ENCODE measurements around the gene BICDL1. TPM values are rescaled to one million over a fixed set of nuclear protein-coding genes. Genes with fewer than 3 reads are reported as not detected.
"Not testable (repeated sequence)": the region's sequence is repeated elsewhere in the genome, so short reads cannot be mapped to it uniquely, and the experiment has no call there.

The BICDL1 gene, protein sequence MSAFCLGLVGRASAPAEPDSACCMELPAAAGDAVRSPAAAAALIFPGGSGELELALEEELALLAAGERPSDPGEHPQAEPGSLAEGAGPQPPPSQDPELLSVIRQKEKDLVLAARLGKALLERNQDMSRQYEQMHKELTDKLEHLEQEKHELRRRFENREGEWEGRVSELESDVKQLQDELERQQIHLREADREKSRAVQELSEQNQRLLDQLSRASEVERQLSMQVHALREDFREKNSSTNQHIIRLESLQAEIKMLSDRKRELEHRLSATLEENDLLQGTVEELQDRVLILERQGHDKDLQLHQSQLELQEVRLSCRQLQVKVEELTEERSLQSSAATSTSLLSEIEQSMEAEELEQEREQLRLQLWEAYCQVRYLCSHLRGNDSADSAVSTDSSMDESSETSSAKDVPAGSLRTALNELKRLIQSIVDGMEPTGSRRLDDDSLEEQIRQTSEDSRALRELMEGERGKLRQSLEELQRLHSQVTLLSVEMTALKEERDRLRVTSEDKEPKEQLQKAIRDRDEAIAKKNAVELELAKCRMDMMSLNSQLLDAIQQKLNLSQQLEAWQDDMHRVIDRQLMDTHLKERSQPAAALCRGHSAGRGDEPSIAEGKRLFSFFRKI
- total RNA-seq: 42.4 and 44.1 TPM in 2 replicates

- intact Hi-C loops (cut with micrococcal nuclease): loop anchor here (1.0 to 2.0 kb wide), 7 partner anchors 24 to 698 kb away; partner anchors contain the start of genes CIT, MLEC, RAB35 and RPLP0
Observed at GRCh38 chr12:119988472-119989360, at the start of gene BICDL1. TSS of gene BICDL1 (plus strand) at chr12:119989236. CDS start at chr12:119989869, 633 bp downstream.

GRCh38 chr12:119940897-119941296 is 48.1 kb upstream of the BICDL1 start:
- intact Hi-C loops (cut with micrococcal nuclease): no loop called here

DNA sequence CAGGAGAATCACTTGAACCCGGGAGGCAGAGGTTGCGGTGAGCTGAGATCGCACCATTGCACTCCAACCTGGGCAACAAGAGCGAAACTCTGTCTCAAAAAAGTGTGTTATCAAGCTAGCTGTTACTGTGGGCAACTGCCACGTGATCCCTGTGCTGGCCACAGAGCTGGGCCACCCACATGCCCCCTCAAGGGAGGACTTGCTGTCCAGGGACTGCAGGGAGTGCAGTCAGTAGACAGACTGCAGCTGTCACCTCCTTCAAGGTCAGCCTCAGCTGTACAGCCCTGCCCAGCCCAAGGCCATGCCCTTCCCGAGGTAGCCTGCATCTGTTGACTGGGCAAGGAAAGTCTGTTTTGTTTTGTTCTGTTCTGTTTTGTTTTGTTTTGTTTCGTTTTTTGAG is 46.6 kb upstream of the BICDL1 start:
- intact Hi-C loops (cut with micrococcal nuclease): no loop called here

- intact Hi-C loops (cut with micrococcal nuclease): no loop called here
Observed at GRCh38 chr12:119946213-119946612, 42.8 kb upstream of the BICDL1 start.

GRCh38 chr12:119949145-119949544 is 39.9 kb upstream of the BICDL1 start:
- intact Hi-C loops (cut with micrococcal nuclease): no loop called here

DNA sequence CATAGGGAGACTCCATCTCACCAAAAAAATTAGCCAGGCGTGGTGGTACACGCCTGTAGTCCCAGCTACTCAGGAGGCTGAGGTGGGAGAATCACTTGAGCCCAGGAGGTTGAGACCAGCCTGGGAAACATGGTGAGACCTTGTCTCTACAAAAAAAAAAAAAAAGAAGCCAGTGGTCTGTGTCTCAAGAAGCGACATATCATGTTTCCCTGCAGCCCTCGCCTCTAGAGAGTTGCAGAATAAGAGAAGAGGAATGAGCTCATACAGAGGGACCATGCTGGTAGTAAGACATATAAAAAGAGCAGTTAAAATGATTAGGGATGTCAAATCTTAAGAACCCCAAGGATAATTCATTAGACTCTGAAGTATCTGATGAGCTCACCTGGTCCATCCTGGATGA is 39.4 kb upstream of the BICDL1 start:
- intact Hi-C loops (cut with micrococcal nuclease): no loop called here

- intact Hi-C loops (cut with micrococcal nuclease): no loop called here
Observed at GRCh38 chr12:119956047-119956446, 33.0 kb upstream of the BICDL1 start.

- intact Hi-C loops (cut with micrococcal nuclease): no loop called here
Observed at GRCh38 chr12:119957135-119957534, 31.9 kb upstream of the BICDL1 start.

GRCh38 chr12:119959435-119959834 is 29.6 kb upstream of the BICDL1 start:
- intact Hi-C loops (cut with micrococcal nuclease): no loop called here

- intact Hi-C loops (cut with micrococcal nuclease): no loop called here
Observed at GRCh38 chr12:119964123-119964522, 24.9 kb upstream of the BICDL1 start.

DNA sequence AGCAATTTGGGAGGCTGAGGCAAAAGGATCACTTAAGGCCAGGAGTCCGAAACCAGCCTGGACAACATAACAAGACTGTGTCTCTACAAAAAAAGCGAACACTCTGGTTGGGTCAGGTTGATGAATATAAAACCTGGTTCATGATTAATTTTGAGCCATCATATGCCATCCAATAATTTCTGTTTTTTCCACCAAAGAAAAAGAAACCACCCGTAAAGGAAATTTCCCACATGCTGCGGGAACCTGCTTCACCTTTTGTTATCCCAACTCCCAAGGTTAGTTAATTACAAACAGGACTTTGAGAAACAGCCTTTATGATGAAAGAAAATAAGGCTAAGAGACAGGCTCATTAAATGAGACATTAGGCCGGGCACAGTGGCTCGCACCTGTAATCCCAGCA is 24.1 kb upstream of the BICDL1 start:
- intact Hi-C loops (cut with micrococcal nuclease): no loop called here

DNA sequence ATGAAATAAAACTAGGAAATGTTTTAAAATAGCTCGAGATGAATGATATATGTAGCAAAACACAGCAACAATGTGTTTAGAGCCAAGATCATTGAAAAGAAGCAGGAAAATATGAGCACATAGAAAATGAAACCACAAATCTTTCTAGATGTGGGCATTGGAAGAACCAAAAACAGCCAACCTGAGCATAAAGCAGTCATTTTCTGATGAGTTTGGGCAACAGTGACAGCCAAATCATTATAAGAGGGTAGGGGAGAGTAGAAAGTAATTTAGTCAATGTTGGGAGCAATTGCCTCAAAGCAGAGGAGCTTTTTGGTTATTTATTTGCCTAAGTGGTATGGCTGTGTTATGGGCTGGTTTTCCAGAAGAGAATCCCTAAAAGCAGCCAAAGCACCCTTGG is 8.8 kb upstream of the BICDL1 start:
- intact Hi-C loops (cut with micrococcal nuclease): no loop called here

GRCh38 chr12:119980702-119981101 is 8.3 kb upstream of the BICDL1 start:
- intact Hi-C loops (cut with micrococcal nuclease): not testable (repeated sequence)

GRCh38 chr12:119989361-119989730 is 310 bp downstream of the BICDL1 start:
- intact Hi-C loops (cut with micrococcal nuclease): loop anchor here (1.0 to 2.0 kb wide), 4 partner anchors 23 to 697 kb away; partner anchors contain the start of genes MLEC and RPLP0

DNA sequence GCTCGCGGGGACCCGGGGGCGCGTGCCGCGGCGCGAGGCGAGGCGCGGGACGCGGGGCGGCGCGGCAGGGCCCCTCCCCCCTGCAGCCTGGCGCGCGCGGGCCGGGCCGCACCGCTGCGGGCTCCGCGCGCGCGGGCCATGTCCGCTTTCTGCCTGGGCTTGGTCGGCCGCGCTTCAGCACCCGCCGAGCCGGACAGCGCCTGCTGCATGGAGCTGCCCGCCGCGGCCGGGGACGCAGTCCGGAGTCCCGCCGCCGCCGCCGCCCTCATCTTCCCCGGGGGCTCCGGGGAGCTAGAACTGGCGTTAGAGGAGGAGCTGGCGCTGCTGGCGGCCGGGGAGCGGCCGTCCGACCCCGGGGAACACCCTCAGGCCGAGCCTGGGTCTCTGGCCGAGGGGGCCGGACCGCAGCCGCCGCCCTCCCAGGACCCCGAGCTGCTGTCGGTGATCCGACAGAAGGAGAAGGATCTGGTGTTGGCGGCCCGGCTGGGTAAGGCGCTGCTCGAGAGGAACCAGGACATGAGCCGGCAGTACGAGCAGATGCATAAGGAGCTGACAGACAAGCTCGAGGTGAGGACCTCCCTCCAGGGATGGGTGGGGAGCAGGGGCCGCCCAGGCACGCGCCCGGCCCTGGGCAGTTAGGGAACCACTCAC is 820 bp downstream of the BICDL1 start:
- intact Hi-C loops (cut with micrococcal nuclease): loop anchor here (1.0 to 2.0 kb wide), 4 partner anchors 22 to 697 kb away; partner anchors contain the start of genes MLEC and RPLP0

- intact Hi-C loops (cut with micrococcal nuclease): no loop called here
Observed at GRCh38 chr12:119990382-119990874, 1.4 kb downstream of the BICDL1 start.

- intact Hi-C loops (cut with micrococcal nuclease): no loop called here
Observed at GRCh38 chr12:119992129-119992705, 3.2 kb downstream of the BICDL1 start.

DNA sequence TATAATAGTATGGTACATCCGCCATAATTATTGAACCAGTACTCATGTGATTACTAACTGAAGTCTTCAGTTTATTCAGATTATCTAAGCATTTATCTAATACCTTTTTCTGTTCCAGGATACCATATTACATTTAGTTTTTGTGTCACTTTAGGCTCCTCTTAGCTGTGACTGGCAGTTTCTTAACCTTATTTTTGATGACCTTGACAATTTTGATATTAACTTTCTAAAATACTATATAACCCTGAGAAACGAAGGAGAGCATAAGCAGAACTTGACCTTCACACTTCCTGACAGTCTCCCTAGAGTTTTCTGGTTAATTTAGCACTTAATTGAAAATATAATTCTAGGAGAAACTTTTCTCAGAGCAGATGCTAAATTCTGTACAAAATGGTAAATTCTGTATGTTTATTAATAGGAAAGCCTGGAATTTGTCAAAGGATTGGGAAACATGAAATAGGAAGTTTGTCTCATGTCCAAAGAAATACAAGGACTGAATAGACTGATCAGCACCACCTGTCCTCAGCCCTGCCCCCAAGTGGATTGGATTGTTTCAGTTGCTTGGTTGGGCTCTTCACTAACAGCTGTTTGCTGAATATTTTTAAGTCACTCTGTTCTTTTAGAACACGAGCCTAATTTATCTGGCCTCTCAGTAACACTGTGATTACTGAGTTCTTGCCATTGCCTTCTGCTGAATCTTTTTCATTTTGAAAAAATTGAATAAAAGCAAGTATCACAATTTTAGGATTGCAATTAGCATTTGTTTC is 6.0 kb downstream of the BICDL1 start:
- intact Hi-C loops (cut with micrococcal nuclease): no loop called here

- intact Hi-C loops (cut with micrococcal nuclease): no loop called here
Observed at GRCh38 chr12:119996417-119996816, 7.4 kb downstream of the BICDL1 start.
